ENCODE data around the gene FCHO2. TPM values are rescaled to one million over a fixed set of nuclear protein-coding genes. Genes with fewer than 3 reads are reported as not detected.

The FCHO2 gene
- total RNA-seq, 5 donors from 2014 or later (not counting 1 experiment from before 2014, with no cell fraction given) = 0.90 to 5.5 (median 4.1) TPM

- peaks cover 58 to 72% of the 10 kb centered on the region in 2 donors for H3K27me3 Mint-ChIP-seq
- Histone ChIP-seq H3K9me3 (no peaks in the 10 kb centered on the region), H3K27ac (ENCODE audit: low read length) (no peak overlapping the region), H3K36me3 (ENCODE audit: control insufficient read depth in 2 of 2, extremely low read depth in 1 of 2, insufficient read depth in 1 of 2, low read length in 1 of 2) (no peaks in the 10 kb centered on the region), H3K27me3 (replicated peaks in 1 of 2; ENCODE audit: control insufficient read depth in 2 of 2, extremely low read depth in 1 of 2, insufficient read depth in 2 of 2, low read length in 1 of 2) (peaks cover 21 to 24% of the 10 kb centered on the region in 2 experiments), H3K4me3 (ENCODE audit: control insufficient read depth in 1 of 2, extremely low read depth in 1 of 2, low read length in 1 of 2) (no peak overlapping the region), H3K4me1 (ENCODE audit: control insufficient read depth in 1 of 2, extremely low read depth in 1 of 2, insufficient read depth in 2 of 2, low read length in 2 of 2) (peaks cover 0 to 11% of the 10 kb centered on the region in 2 experiments)
- H3K27ac Mint-ChIP-seq = no peak overlapping the region
- ChIA-PET POLR2A (no interaction called here), CTCF (no interaction called here)
- H3K4me3 Mint-ChIP-seq = no peak overlapping the region
- DNase-seq = no peak
- H3K4me1 Mint-ChIP-seq = peaks cover 6 to 9% (median 8%) of the 10 kb centered on the region in 3 donors
- ATAC-seq (replicated peaks in 1 of 4) = no peak
- H3K36me3 Mint-ChIP-seq = no peaks in the 10 kb centered on the region
- WGBS (ENCODE audit: insufficient coverage) = 57% methylated on average over 2 of the region's 2 CpGs
- peaks cover 0 to 5% (median 0%) of the 10 kb centered on the region in 3 donors for H3K9me3 Mint-ChIP-seq
These were observed 160.7 kb downstream of the FCHO2 start for GRCh38 chr5:73116506-73116905.

GRCh38 chr5:73117088-73117740, 161.4 kb downstream of the FCHO2 start:
- Histone ChIP-seq H3K27ac (ENCODE audit: low read length) (no peak overlapping the region), H3K36me3 (ENCODE audit: control insufficient read depth in 2 of 2, extremely low read depth in 1 of 2, insufficient read depth in 1 of 2, low read length in 1 of 2) (no peaks in the 10 kb centered on the region), H3K4me3 (ENCODE audit: control insufficient read depth in 1 of 2, extremely low read depth in 1 of 2, low read length in 1 of 2) (no peak overlapping the region), H3K9me3 (no peaks in the 10 kb centered on the region), H3K4me1 (ENCODE audit: control insufficient read depth in 1 of 2, extremely low read depth in 1 of 2, insufficient read depth in 2 of 2, low read length in 2 of 2) (peaks cover 0 to 11% of the 10 kb centered on the region in 2 experiments), H3K27me3 (replicated peaks in 1 of 2; ENCODE audit: control insufficient read depth in 2 of 2, extremely low read depth in 1 of 2, insufficient read depth in 2 of 2, low read length in 1 of 2) (peaks cover 20 to 24% of the 10 kb centered on the region in 2 experiments)
- Mint-ChIP-seq H3K4me3 (no peak overlapping the region), H3K9me3 (peaks cover 0 to 5% (median 0%) of the 10 kb centered on the region in 3 donors), H3K27me3 (peaks cover 57 to 72% of the 10 kb centered on the region in 2 donors), H3K36me3 (no peaks in the 10 kb centered on the region), H3K4me1 (peaks cover 6 to 13% (median 8%) of the 10 kb centered on the region in 3 donors), H3K27ac (no peak overlapping the region)
- no peak for DNase-seq
- POLR2A ChIA-PET = no interaction called here
- CTCF ChIA-PET = no interaction called here
- 83% methylated on average over 1 of the region's 3 CpGs for WGBS (ENCODE audit: insufficient coverage)
- no peak for ATAC-seq (replicated peaks in 1 of 4)

GRCh38 chr5:73118391-73118973, 162.6 kb downstream of the FCHO2 start:
- Mint-ChIP-seq H3K9me3 (no peaks in the 10 kb centered on the region), H3K4me1 (peaks cover 15 to 23% (median 18%) of the 10 kb centered on the region in 3 donors), H3K4me3 (no peak overlapping the region), H3K27ac (no peak overlapping the region), H3K36me3 (no peaks in the 10 kb centered on the region), H3K27me3 (peaks cover 45 to 71% of the 10 kb centered on the region in 2 donors)
- Histone ChIP-seq H3K36me3 (ENCODE audit: control insufficient read depth in 2 of 2, extremely low read depth in 1 of 2, insufficient read depth in 1 of 2, low read length in 1 of 2) (no peaks in the 10 kb centered on the region), H3K27me3 (replicated peaks in 1 of 2; ENCODE audit: control insufficient read depth in 2 of 2, extremely low read depth in 1 of 2, insufficient read depth in 2 of 2, low read length in 1 of 2) (peaks cover 18 to 24% of the 10 kb centered on the region in 2 experiments), H3K4me3 (ENCODE audit: control insufficient read depth in 1 of 2, extremely low read depth in 1 of 2, low read length in 1 of 2) (no peak overlapping the region), H3K4me1 (ENCODE audit: control insufficient read depth in 1 of 2, extremely low read depth in 1 of 2, insufficient read depth in 2 of 2, low read length in 2 of 2) (peaks cover 2 to 15% of the 10 kb centered on the region in 2 experiments), H3K9me3 (no peaks in the 10 kb centered on the region), H3K27ac (ENCODE audit: low read length) (no peak overlapping the region)
- 91% methylated on average over 4 of the region's 5 CpGs for WGBS (ENCODE audit: insufficient coverage)
- DNase-seq = no peak
- no peak for ATAC-seq (replicated peaks in 1 of 4)
- CTCF ChIA-PET = no interaction called here
- POLR2A ChIA-PET = no interaction called here

- Mint-ChIP-seq H3K4me3 (peak overlapping the region; percentile 49 to 63 (median 54)), H3K4me1 (peaks cover 20 to 31% (median 27%) of the 10 kb centered on the region in 3 donors), H3K27me3 (peaks cover 49 to 77% of the 10 kb centered on the region in 2 donors), H3K27ac (no peak overlapping the region), H3K9me3 (no peaks in the 10 kb centered on the region), H3K36me3 (no peaks in the 10 kb centered on the region)
- Histone ChIP-seq H3K9me3 (no peaks in the 10 kb centered on the region), H3K27ac (ENCODE audit: low read length) (no peak overlapping the region), H3K36me3 (ENCODE audit: control insufficient read depth in 2 of 2, extremely low read depth in 1 of 2, insufficient read depth in 1 of 2, low read length in 1 of 2) (no peaks in the 10 kb centered on the region), H3K4me1 (ENCODE audit: control insufficient read depth in 1 of 2, extremely low read depth in 1 of 2, insufficient read depth in 2 of 2, low read length in 2 of 2) (peaks cover 2 to 20% of the 10 kb centered on the region in 2 experiments), H3K27me3 (replicated peaks in 1 of 2; ENCODE audit: control insufficient read depth in 2 of 2, extremely low read depth in 1 of 2, insufficient read depth in 2 of 2, low read length in 1 of 2) (peaks cover 24% of the 10 kb centered on the region in 2 experiments), H3K4me3 (ENCODE audit: control insufficient read depth in 1 of 2, extremely low read depth in 1 of 2, low read length in 1 of 2) (peak overlapping the region in 1 of 2 donors; percentile 29)
- DNase-seq = peak in 1 of 35 experiments; percentile 7
- 18% methylated on average over 36 of the region's 40 CpGs for WGBS (ENCODE audit: insufficient coverage)
- CTCF ChIA-PET = interaction anchor here in 1 of 2 donors (0.5 kb wide), 1 partner anchor 1565 kb away, joined by 3 read pairs; no protein-coding TSS in a partner anchor
- POLR2A ChIA-PET = no interaction called here
- ATAC-seq (replicated peaks in 1 of 4) = peak in 1 of 4 experiments; percentile 15
These were observed 163.8 kb downstream of the FCHO2 start for GRCh38 chr5:73119451-73120157.

GRCh38 chr5:73120222-73121118, 164.6 kb downstream of the FCHO2 start, which contains the start of gene TMEM171:
TSS of gene TMEM171 (plus strand) at chr5:73120575. CDS start at chr5:73123374, 2,799 bp downstream.
- peak within 1 kb of the TSS in 1 of 2 donors; percentile 42 for H3K4me3 ChIP-seq (ENCODE audit: control insufficient read depth in 1 of 2, extremely low read depth in 1 of 2, low read length in 1 of 2)

More at GRCh38 chr5:73120222-73121118, 164.6 kb downstream of the FCHO2 start, which contains the start of gene TMEM171:
- Histone ChIP-seq H3K36me3 (ENCODE audit: control insufficient read depth in 2 of 2, extremely low read depth in 1 of 2, insufficient read depth in 1 of 2, low read length in 1 of 2) (no peaks in the 10 kb centered on the region), H3K9me3 (no peaks in the 10 kb centered on the region), H3K27me3 (replicated peaks in 1 of 2; ENCODE audit: control insufficient read depth in 2 of 2, extremely low read depth in 1 of 2, insufficient read depth in 2 of 2, low read length in 1 of 2) (peaks cover 21 to 28% of the 10 kb centered on the region in 2 experiments), H3K4me1 (ENCODE audit: control insufficient read depth in 1 of 2, extremely low read depth in 1 of 2, insufficient read depth in 2 of 2, low read length in 2 of 2) (peaks cover 2 to 20% of the 10 kb centered on the region in 2 experiments), H3K27ac (ENCODE audit: low read length) (no peak within 1 kb of the TSS)
- POLR2A ChIA-PET = no interaction called here
- 3% methylated on average over 88 of the region's 94 CpGs for WGBS (ENCODE audit: insufficient coverage)
- CTCF ChIA-PET = interaction anchor here in 1 of 2 donors (0.5 kb wide), 1 partner anchor 1564 kb away, joined by 3 read pairs; no protein-coding TSS in a partner anchor
- ATAC-seq (replicated peaks in 1 of 4) (peak in 1 of 4 experiments; percentile 22), DNase-seq (no peak)
- H3K9me3 Mint-ChIP-seq = no peaks in the 10 kb centered on the region
- H3K4me3 Mint-ChIP-seq = peak within 1 kb of the TSS; percentile 49 to 63 (median 54)
- peaks cover 51 to 74% of the 10 kb centered on the region in 2 donors for H3K27me3 Mint-ChIP-seq
- H3K36me3 Mint-ChIP-seq = no peaks in the 10 kb centered on the region
- H3K4me1 Mint-ChIP-seq = peaks cover 20 to 31% (median 27%) of the 10 kb centered on the region in 3 donors
- no peak within 1 kb of the TSS for H3K27ac Mint-ChIP-seq
